ENCODE measurements around the gene BCKDHB.
A peak's percentile ranks its signal among the peaks of the same experiment; 100 is the strongest.

BCKDHB gene

DNA sequence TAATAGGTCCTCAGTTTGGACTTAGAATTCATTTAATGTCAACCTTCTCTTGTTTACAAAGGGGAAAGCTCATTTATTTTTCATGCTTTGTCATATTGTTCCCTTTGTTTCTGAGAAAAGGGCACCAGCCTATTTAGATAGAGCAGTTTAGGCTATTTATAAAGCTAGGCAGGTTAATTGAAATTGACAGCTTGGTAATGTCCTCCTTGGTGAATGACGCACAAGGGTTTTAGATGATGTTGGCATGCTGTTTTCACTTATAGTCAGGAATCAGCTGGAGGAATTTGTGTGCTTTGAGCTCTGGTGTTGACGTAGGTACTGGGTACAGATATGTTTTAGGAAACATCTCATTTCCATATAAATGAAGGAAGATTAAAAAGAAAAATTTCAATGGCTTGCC, 45.2 kb downstream of the BCKDHB start:
- DNase-seq (ENCODE audit: low spot score): no peak

GRCh38 chr6:80154160-80154559, 47.7 kb downstream of the BCKDHB start:
- DNase-seq (ENCODE audit: low spot score): no peak

DNA sequence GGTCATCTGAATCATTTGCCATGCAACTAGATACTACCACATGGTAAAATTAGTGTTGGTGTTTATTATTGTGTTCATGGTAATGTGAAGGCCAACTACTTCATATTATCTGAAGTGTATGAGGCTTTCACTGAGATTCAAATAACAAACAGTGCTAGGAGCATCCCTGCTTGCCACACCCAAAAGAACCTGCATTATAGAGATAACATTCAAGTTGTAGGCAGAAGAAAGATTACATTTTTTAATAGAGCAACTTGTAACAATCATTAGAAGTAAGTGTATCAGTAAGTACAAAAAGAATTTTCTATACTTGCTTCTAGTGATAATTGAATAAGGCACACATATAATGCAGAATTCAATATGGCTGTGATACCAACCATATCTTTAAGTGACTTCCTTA, 49.8 kb downstream of the BCKDHB start:
- no peak for DNase-seq (ENCODE audit: low spot score)

- DNase-seq (ENCODE audit: low spot score): no peak
These were observed 52.1 kb downstream of the BCKDHB start for GRCh38 chr6:80158478-80158989.

- DNase-seq (ENCODE audit: low spot score): no peak
These were observed 55.0 kb downstream of the BCKDHB start for GRCh38 chr6:80161434-80161833.

DNA sequence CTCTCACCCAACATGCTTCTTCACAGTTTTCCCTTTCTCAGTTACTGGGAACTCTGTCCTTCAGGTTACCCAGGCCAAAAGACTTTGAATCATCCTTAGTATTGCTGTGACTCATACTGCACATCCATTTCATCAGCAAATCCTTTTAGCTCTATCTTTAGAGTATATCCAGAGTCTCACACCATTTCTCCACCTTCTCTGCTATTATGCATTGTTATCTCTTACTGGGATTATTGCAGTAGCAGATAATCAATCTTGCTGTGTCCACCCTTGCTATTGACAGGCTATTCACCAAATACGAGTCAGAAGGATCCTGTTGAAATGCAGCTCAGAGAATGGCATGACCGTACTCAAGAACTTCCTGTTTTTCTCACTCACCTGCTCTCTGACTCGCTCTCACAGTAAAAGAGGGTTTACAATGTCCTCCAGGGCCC, 57.3 kb downstream of the BCKDHB start:
- peak; percentile 7 for DNase-seq (ENCODE audit: low spot score)

GRCh38 chr6:80165143-80165542, 58.7 kb downstream of the BCKDHB start:
- DNase-seq (ENCODE audit: low spot score): no peak

DNA sequence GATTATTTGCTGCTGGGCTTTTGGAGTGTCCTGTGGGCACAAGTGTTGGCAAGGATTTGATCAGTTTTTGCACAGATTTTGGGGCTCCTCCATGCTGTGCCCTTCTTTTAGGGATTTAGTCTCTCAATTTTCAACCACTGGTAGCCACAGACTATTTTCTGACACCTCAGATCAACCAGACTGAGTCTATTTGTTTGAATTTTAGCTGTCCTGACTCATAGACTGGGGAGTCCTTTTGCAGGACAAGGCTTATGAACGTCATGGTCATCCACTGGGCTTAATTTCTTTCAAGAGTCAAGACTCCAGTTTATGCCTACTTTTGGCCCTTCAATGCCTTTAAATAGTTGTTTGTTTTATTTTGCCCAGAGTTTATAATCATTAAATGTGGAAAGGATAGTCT, 59.3 kb downstream of the BCKDHB start:
- no peak for DNase-seq (ENCODE audit: low spot score)

DNA sequence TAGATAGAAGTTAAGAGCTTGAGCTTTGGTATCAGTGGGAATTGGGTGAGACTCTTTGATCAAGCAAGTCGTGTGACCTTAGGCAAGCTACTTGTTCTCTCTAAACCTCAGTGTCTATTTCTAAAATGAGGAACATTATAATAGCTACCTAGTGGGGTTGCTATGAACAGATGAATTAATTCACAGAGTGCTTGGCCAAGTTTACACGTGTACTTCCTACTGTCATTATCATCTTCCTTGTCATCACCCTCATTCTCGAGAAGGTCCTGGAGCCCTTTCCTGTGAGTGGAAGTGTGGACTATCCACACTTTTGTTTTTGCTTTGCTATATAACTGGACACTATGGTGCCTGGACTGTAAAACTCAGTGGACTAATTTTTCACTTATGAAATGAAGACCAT, 64.0 kb downstream of the BCKDHB start:
- no peak for DNase-seq (ENCODE audit: low spot score)

DNA sequence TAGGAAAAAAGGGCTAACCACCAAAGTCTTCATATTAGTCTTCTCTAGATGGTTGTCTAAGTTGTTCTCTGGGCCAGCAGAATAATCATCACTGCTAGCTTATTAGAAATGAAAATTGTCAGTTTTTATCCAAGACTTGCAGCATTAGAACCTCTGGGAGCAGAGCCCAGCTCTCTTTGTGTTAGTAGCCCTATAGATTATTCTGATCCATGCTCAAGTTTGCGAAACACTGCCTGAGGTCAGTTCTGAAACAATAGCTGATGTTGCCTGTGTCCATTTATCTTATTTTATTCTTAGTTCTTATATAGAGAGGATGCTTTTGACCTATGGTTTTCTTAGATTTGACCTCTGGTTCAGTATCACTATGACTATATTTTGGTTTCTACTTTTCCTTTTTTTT, 66.9 kb downstream of the BCKDHB start:
- DNase-seq (ENCODE audit: low spot score): no peak

GRCh38 chr6:80174900-80175572, 68.6 kb downstream of the BCKDHB start:
- DNase-seq (ENCODE audit: low spot score): no peak

DNA sequence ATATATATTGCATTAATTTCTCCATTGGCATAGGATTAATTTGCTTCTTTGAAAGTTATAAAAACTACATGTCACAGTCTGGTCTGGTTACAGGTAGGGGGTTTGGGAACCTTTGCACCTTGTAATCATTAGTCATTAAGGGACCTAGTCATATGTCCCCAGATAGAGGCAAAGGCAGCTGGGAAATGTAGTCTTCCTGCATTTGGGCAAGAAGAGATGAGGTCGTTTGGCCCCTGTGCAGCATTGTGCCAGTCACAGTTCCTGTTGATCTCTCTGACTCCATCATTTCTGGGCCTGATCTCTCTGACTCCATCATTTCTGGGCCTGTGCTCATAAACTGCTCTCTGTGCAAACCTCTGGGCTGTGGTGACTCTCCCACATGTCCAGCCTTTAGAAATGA, 73.2 kb downstream of the BCKDHB start:
- no peak for DNase-seq (ENCODE audit: low spot score)

- DNase-seq (ENCODE audit: low spot score): no peak
These were observed 75.0 kb downstream of the BCKDHB start for GRCh38 chr6:80181352-80182081.

DNA sequence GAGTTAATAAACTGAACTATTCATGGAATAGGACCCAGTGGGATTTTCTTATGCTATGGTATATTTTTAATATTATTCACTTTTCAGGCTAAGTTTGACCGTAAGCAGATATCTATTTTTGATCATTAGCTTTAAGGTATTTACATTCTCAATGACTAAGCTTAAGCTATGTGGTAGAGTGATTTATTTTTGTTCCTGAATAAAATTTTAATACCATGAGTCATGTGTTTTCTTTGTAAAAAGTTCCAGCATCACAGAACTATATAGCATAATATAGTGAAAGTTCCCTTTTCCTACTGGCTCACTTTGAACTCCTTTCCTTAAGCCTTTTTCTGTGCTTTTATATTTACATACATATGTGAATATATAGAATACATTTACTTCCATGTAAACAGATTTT, 75.8 kb downstream of the BCKDHB start:
- DNase-seq (ENCODE audit: low spot score): peak; percentile 11

DNA sequence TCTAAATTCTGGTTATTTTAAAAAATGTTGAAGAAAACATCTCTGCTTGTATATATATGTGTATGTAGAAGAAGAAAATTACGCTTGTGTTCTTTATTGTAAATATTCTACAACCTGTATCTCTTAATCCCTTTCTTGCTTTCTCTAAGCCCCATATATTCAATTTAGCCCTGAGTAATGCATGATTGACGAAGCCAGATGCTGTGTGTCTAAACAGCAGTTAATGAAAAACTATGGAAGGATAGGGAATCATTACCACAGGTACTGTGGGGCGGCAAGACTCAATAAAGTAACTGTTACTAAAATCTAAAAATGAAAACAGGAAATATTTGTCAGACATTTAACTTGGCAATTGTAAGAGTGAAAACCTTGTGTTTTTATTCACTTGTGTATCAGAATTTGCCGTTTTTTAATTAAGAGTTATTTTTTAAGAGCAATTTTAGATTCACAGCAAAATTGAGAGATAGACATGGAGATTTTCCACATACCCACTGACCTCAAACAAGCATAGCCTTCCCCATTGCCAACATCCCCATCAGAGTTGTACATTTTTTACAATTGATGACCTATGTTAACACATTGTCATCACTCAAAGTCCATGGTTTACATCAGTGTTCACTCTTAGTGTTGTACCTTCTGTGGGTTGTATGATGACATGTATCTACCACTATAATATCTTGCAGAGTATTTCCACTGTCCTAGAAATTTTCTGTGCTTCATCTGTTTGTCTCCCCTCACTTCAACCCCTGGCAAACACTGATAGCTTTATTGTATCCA, 76.7 kb downstream of the BCKDHB start:
- no peak for DNase-seq (ENCODE audit: low spot score)

GRCh38 chr6:80185492-80185891, 79.0 kb downstream of the BCKDHB start:
- DNase-seq (ENCODE audit: low spot score): no peak

- DNase-seq (ENCODE audit: low spot score): no peak
These were observed 79.6 kb downstream of the BCKDHB start for GRCh38 chr6:80186082-80186481.

GRCh38 chr6:80196906-80197305, 90.4 kb downstream of the BCKDHB start:
- no peak for DNase-seq (ENCODE audit: low spot score)

DNA sequence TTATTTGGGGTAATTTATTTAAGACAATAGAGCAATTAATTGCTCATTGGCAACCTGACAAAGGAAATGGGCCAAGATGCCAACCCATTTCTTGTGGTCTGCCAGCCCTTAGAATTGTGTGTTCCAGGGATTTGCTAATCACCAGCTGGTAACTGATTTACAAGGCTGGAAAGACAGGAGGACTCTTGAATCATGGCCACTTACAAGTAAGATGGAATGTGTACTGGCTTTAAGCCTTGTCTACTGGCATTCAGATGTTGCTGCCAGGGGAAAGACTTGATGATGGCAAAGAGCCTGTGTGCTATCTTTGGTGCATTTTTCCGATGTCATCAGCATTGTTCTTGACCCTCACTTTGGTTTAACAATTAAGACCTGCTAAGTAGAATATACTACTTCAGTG, 91.0 kb downstream of the BCKDHB start:
- DNase-seq (ENCODE audit: low spot score): no peak

DNA sequence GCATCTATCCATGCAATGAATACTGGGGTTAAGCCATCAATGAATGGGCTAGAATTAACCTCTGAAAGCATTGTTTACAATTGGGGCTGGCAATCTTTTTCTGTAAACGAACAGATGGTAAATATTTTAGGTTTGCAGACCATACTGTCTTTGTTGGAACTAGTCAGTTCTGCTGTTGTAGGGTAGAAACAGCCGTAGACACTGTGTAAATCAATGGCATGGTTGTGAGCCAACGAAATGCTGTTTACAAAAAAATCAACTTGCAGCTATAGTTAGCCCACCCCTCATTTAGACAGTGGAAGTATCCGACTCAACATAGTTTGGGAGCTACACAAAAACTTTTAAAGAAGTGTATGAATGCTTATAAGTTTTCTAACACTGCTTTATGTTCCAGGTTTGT, 91.5 kb downstream of the BCKDHB start:
- DNase-seq (ENCODE audit: low spot score): no peak

DNA sequence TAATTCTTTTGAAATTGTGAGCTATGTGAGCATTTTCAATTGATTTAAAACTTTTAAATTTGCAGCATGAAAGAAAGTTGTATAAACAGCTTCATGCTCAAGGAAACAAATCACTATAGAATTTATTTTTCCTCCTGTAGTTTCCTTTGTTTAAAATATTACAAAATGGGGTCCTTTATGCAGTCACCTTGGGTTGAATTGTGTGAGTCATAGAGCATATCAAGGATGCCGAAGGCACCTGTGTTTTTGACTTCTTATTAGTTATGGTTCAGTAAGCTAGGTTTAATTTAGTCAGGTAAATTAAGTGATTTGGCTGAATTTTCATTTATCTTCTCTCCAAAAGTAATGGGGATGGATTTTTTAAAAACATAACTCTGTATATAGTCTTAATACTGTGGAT, 96.8 kb downstream of the BCKDHB start:
- no peak for DNase-seq (ENCODE audit: low spot score)

DNA sequence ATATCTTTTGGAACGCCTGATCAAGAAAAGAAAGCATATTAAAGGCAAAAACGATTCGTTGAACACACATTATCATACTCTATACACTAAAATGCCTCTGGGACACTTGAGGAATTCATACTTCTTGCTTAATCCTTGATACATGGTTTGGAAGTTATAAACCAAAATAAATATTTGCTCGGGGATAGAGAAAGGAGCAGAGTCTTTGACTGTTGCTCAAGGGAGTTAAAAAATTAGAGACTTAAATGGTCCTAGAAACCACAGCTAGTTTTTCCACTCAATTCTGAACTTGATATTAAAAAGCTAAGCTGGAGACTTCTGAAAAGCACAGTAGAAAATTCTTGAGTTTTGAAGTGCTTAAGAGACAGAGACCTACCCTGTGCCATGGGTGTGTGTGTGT, 98.9 kb downstream of the BCKDHB start:
- DNase-seq (ENCODE audit: low spot score): no peak

DNA sequence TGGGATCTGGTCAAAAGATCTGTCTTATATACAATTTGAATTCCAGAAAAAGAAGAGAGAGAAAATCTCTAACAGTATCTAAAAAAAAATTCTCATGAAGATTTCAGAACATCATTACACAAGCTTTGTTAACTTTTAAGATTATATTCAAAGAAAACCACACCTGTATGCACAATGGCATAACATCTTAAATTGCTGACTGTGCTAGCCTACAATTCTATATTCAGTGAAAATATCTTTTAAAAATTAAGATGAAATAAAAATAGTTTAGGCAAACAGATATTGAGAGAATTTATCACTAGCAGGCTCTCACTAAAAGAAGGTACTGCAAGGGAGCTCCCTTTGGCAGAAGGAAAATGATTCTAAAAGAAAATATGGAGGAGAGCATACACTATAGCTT, 100.3 kb downstream of the BCKDHB start:
- DNase-seq (ENCODE audit: low spot score): no peak
